Epithelial cell of prostate (primary cell): ENCODE results near the gene ANKRD11.
A peak's percentile ranks its signal among the peaks of the same experiment; 100 is the strongest.
"Not testable (repeated sequence)": the region's sequence is repeated elsewhere in the genome, so short reads cannot be mapped to it uniquely, and the experiment has no call there.

ENCODE experiments used
- DNase-seq: peaks from one replicate; pipeline ENCODE4 v3.0.0-alpha.2; 2011; ENCODE audit warnings: low read depth, low spot score
- H3K27ac ChIP-seq: fragments of 450-650 bp; 2 replicates; pipeline ENCODE4 v1.5.1; 2017; ENCODE audit warnings: mild to moderate bottlenecking

Gene ANKRD11

GRCh38 chr16:89371386-89371785, 119.0 kb downstream of the ANKRD11 start:
- H3K27ac ChIP-seq: no peak overlapping the region
- DNase-seq: no peak

GRCh38 chr16:89370601-89371000, 119.8 kb downstream of the ANKRD11 start:
- DNase-seq: no peak
- H3K27ac ChIP-seq: peak overlapping the region; percentile 87

GRCh38 chr16:89370081-89370511, 120.3 kb downstream of the ANKRD11 start:
- H3K27ac ChIP-seq: peak overlapping the region; percentile 87
- DNase-seq: no peak

- H3K27ac ChIP-seq: peak overlapping the region; percentile 87
- DNase-seq: no peak
Observed at GRCh38 chr16:89369266-89369895, 121.0 kb downstream of the ANKRD11 start.

GRCh38 chr16:89368604-89369249, 121.6 kb downstream of the ANKRD11 start:
- peak overlapping the region; percentile 87 for H3K27ac ChIP-seq
- no peak for DNase-seq

GRCh38 chr16:89367538-89367915, 122.8 kb downstream of the ANKRD11 start:
- DNase-seq: no peak
- H3K27ac ChIP-seq: peak overlapping the region; percentile 87

GRCh38 chr16:89366561-89367537, 123.5 kb downstream of the ANKRD11 start:
- H3K27ac ChIP-seq: peak overlapping the region; percentile 87
- DNase-seq: peak; percentile 51

- no peak for DNase-seq
- H3K27ac ChIP-seq: peak overlapping the region; percentile 87
Observed at GRCh38 chr16:89365996-89366395, 124.4 kb downstream of the ANKRD11 start.

GRCh38 chr16:89365044-89365467, 125.3 kb downstream of the ANKRD11 start:
- DNase-seq: no peak
- H3K27ac ChIP-seq: peak overlapping the region; percentile 87

GRCh38 chr16:89364606-89365005, 125.8 kb downstream of the ANKRD11 start:
- DNase-seq: no peak
- peak overlapping the region; percentile 87 for H3K27ac ChIP-seq

- H3K27ac ChIP-seq: peak overlapping the region; percentile 87
- DNase-seq: peak; percentile 69
Observed at GRCh38 chr16:89363621-89364393, 126.6 kb downstream of the ANKRD11 start.

- H3K27ac ChIP-seq: peak overlapping the region; percentile 87
- not testable (repeated sequence) for DNase-seq
Observed at GRCh38 chr16:89362540-89363223, 127.7 kb downstream of the ANKRD11 start.

- peak overlapping the region; percentile 87 for H3K27ac ChIP-seq
- DNase-seq: no peak
Observed at GRCh38 chr16:89361751-89362539, 128.4 kb downstream of the ANKRD11 start.

GRCh38 chr16:89360760-89361435, 129.5 kb downstream of the ANKRD11 start:
- peak overlapping the region; percentile 87 for H3K27ac ChIP-seq
- no peak for DNase-seq

GRCh38 chr16:89359264-89360147, 130.9 kb downstream of the ANKRD11 start:
- no peak for DNase-seq
- no peak overlapping the region for H3K27ac ChIP-seq

GRCh38 chr16:89358030-89359005, 132.0 kb downstream of the ANKRD11 start:
- H3K27ac ChIP-seq: no peak overlapping the region
- no peak for DNase-seq
